ENCODE data around the gene AAMP.

DNA sequence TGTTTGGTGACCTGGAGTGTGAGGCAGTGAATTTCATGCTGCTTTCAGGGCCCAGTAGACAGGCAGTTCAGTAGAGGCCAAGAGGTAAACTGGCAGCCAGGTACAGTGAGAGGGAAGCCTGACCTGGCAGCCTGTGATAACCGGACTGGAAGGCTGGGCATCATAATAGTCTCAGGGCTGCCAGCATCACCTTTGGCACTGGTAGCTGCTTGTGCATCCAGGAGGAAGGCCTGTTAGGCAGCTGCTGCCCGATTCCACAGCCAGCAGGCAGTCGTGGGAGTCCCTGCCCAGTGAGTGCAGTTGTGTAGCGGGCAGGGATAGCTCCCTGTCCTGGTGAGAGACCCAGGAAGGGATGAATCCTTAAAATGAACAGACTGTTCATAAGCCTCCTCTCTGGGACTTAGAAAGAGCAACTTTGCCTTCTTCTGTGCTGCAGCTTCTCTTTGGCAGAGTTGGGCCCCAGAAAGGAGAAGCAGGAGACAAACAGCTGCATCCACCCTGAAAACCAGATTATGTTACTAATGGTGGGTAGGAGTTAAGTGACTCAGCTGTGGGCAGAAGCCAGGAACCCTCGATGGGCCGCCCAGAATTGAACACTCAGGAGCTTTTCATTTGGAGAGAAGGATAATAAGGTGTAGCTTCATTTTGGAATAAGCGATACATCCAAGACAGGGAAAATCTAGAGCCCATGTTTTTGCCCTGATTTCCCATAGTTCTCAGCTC, 17.3 kb downstream of the AAMP start:
- no peak for TF ChIP-seq EP300 (IDR thresholded peaks at IDR 0.05; ENCODE audit: borderline replicate concordance)
- no peak for TF ChIP-seq CREB1 (IDR thresholded peaks at IDR 0.05; ENCODE audit: low read depth)
